HEK293T (cell line): Measurements from ENCODE around the gene SP8.
"Not testable (repeated sequence)": the region's sequence is repeated elsewhere in the genome, so short reads cannot be mapped to it uniquely, and the experiment has no call there.

ENCODE experiments used
- CTCF ChIA-PET: fragments of 350-600 bp; formaldehyde crosslinking; extraction: SDS; loops from one replicate; lab custom pipeline; 2021; ENCODE audit warnings: antibody characterized with exemption, inconsistent platforms; lab: Yijun Ruan, JAX
- POLR2A ChIA-PET: fragments of 350-600 bp; formaldehyde crosslinking; extraction: SDS; loops from one replicate; lab custom pipeline; 2020; ENCODE audit warnings: antibody characterized with exemption, inconsistent platforms; lab: Yijun Ruan, JAX
- DNase-seq: peaks from one replicate; pipeline ENCODE4 v3.0.0; 2012; ENCODE audit warnings: mixed read lengths; ENCODE audit errors: extremely low spot score
- ARNT ChIP-seq: fragments of 450-650 bp; IDR thresholded peaks from 2 replicates; pipeline ENCODE4 v1.6.1; 2017; ENCODE audit warnings: mild to moderate bottlenecking
- BHLHE40 ChIP-seq: fragments of 450-650 bp; IDR thresholded peaks from 2 replicates; pipeline ENCODE4 v1.6.1; 2016; ENCODE audit warnings: mild to moderate bottlenecking, moderate library complexity, borderline replicate concordance
- CTBP1 ChIP-seq: fragments of 450-650 bp; IDR thresholded peaks from 2 replicates; pipeline ENCODE4 v1.6.1; 2016; ENCODE audit warnings: borderline replicate concordance
- ELF4 ChIP-seq: fragments of 450-650 bp; IDR thresholded peaks from 2 replicates; pipeline ENCODE4 v1.6.1; 2017; ENCODE audit warnings: antibody characterized with exemption
- FOXA1 ChIP-seq: fragments of 450-650 bp; IDR thresholded peaks from 2 replicates; pipeline ENCODE4 v1.6.1; 2016; ENCODE audit warnings: mild to moderate bottlenecking
- FOXK2 ChIP-seq: fragments of 450-650 bp; IDR thresholded peaks from 2 replicates; pipeline ENCODE4 v1.6.1; 2016; ENCODE audit warnings: mild to moderate bottlenecking
- FOXM1 ChIP-seq: fragments of 450-650 bp; IDR thresholded peaks from 2 replicates; pipeline ENCODE4 v1.6.1; 2017; ENCODE audit warnings: mild to moderate bottlenecking, borderline replicate concordance
- HDGF ChIP-seq: fragments of 450-650 bp; IDR thresholded peaks from 2 replicates; pipeline ENCODE4 v1.6.1; 2017; ENCODE audit warnings: antibody characterized with exemption, borderline replicate concordance
- L3MBTL2 ChIP-seq: fragments of 450-650 bp; conservative IDR thresholded peaks from 2 replicates; pipeline ENCODE4 v1.6.1; 2016; ENCODE audit warnings: mild to moderate bottlenecking
- LEF1 ChIP-seq: fragments of 450-650 bp; IDR thresholded peaks from 2 replicates; pipeline ENCODE4 v1.6.1; 2017; ENCODE audit warnings: mild to moderate bottlenecking, borderline replicate concordance
- NFRKB ChIP-seq: fragments of 450-650 bp; IDR thresholded peaks from 2 replicates; pipeline ENCODE4 v1.6.1; 2016; ENCODE audit warnings: mild to moderate bottlenecking, moderate library complexity
- PKNOX1 ChIP-seq: fragments of 450-650 bp; IDR thresholded peaks from 2 replicates; pipeline ENCODE4 v1.6.1; 2016
- SP1 ChIP-seq: fragments of 450-650 bp; IDR thresholded peaks from 2 replicates; pipeline ENCODE4 v1.6.1; 2017
- SUZ12 ChIP-seq: fragments of 450-650 bp; IDR thresholded peaks from 2 replicates; pipeline ENCODE4 v1.6.1; 2016; ENCODE audit warnings: mild to moderate bottlenecking
- TARDBP ChIP-seq: fragments of 450-650 bp; IDR thresholded peaks from 2 replicates; pipeline ENCODE4 v1.6.1; 2016
- ZNF384 ChIP-seq: fragments of 450-650 bp; IDR thresholded peaks from 2 replicates; pipeline ENCODE4 v1.6.1; 2016

SP8 gene

DNA sequence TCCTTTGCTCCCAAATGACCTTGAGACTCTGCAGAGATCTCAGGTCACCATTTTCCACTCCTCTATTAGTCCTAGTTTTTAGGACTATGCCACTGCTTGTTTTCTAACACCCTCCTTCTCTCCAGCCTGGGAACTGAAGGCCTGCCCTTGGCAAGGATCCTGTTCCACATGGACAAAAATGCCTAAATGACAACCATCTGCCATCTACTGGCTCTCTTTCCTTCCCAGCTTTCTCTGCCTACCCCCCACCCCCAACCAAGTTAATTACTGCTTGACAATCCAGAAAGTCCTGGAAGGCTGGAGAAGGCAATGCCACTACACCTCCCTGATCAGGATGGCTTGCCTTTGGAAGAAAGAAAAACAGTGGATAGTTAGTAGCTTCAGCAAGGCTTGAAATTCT is 44.8 kb upstream of the SP8 start:
- CTCF ChIA-PET = no interaction called here
- DNase-seq = no peak
- POLR2A ChIA-PET = no interaction called here
- TF ChIP-seq SP1 (no peak), SUZ12 (no peak), ZNF384 (no peak), TARDBP (no peak), LEF1 (no peak), BHLHE40 (no peak), ARNT (no peak), L3MBTL2 (no peak), HDGF (no peak), FOXA1 (no peak), PKNOX1 (no peak), ELF4 (no peak), NFRKB (no peak), FOXM1 (no peak), FOXK2 (no peak), CTBP1 (no peak)

- TF ChIP-seq FOXK2 = no peak
- TF ChIP-seq SUZ12 = no peak
- TF ChIP-seq FOXM1 = no peak
- TF ChIP-seq ELF4 = no peak
- no peak for TF ChIP-seq PKNOX1
- no peak for TF ChIP-seq HDGF
- no peak for TF ChIP-seq TARDBP
- TF ChIP-seq ZNF384 = no peak
- TF ChIP-seq LEF1 = no peak
- TF ChIP-seq SP1 = no peak
- ChIA-PET CTCF (interaction anchor here (0.6 to 0.7 kb wide), 2 partner anchors 28 to 214 kb away, joined by 3 to 4 read pairs; no protein-coding TSS in a partner anchor), POLR2A (no interaction called here)
- DNase-seq = no peak
Measured at GRCh38 chr7:20828947-20829346, 42.3 kb upstream of the SP8 start.

- no peak for DNase-seq
- TF ChIP-seq BHLHE40 (no peak), FOXA1 (no peak), ZNF384 (no peak), LEF1 (no peak), FOXK2 (no peak), L3MBTL2 (no peak), FOXM1 (no peak), TARDBP (no peak), NFRKB (no peak), CTBP1 (no peak)
- CTCF ChIA-PET = interaction anchor here (0.8 kb wide), 1 partner anchor 16 kb away, joined by 7 read pairs; no protein-coding TSS in a partner anchor
- POLR2A ChIA-PET = no interaction called here
Measured at GRCh38 chr7:20827172-20827571, 40.5 kb upstream of the SP8 start.

GRCh38 chr7:20826243-20826642 is 39.6 kb upstream of the SP8 start:
- ChIA-PET CTCF (interaction anchor here (0.8 kb wide), 1 partner anchor 17 kb away, joined by 7 read pairs; no protein-coding TSS in a partner anchor), POLR2A (interaction anchor here (1.6 kb wide), 1 partner anchor 28 kb away, joined by 3 read pairs; no protein-coding TSS in a partner anchor)
- no peak for DNase-seq
- no peak for TF ChIP-seq BHLHE40
- no peak for TF ChIP-seq ELF4
- TF ChIP-seq PKNOX1 = no peak
- TF ChIP-seq L3MBTL2 = no peak

DNA sequence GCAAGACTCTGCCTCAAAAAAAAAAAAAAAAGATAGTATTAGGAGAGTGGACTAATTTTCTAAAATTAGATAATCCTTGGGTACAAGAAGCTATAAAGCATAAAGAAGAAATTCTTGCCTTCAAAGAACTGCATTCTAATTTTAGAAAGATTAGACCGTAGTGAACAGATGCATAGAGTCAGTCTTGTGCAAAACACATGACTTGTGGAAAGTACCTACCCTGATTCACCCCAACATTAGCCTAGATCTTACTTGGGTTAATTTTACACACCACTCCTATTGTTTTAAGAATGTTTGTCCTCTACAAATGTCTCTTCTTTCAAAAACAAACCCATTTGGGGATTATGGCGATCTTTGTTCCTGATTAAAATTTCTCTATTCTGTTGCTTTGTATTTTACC is 38.9 kb upstream of the SP8 start:
- TF ChIP-seq NFRKB = no peak
- no peak for TF ChIP-seq SP1
- TF ChIP-seq LEF1 = no peak
- DNase-seq = no peak
- CTCF ChIA-PET = no interaction called here
- POLR2A ChIA-PET = interaction anchor here (1.6 kb wide), 1 partner anchor 28 kb away, joined by 3 read pairs; no protein-coding TSS in a partner anchor

DNA sequence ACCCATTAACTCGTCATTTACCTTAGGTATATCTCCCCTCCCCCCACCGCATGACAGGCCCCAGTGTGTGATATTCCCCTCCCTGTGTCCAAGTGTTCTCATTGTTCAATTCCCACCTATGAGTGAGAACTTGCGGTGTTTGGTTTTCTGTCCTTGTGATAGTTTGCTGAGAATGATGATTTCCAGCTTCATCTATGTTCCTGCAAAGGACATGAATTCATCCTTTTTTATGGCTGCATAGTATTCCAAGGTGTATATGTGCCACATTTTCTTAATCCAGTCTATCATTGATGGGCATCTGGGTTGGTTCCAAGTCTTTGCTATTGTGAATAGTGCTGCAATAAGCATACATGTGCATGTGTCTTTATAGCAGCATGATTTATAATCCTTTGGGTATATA is 34.7 kb upstream of the SP8 start:
- POLR2A ChIA-PET, DNase-seq, CTCF ChIA-PET: not testable (repeated sequence)

DNA sequence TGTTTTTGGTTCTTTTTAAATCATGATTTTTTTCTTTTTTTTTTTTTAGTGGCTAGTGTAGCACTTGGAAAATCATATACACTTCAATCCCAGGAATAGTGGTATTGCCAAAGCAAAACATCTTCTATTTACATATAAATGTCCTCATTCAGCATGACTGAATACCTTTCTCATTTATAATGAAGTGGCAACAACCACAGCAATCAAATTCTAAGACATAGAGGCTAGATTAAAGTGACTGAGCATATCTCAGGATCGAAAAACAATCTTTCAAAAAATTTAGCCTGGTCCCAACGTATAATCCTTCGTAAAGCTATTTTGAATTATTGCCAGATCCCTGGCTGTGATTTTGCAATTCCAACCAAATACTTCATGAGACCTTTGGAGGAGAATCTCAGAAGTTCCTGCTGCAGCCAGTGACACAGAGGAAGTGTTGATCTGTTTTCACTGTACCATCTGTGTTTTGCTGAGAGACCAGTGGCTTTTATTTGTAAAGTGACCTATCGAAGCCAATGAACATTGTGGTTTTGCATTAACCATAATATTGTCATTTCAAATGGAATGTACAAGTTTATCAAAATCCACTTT is 29.8 kb upstream of the SP8 start:
- POLR2A ChIA-PET = no interaction called here
- CTCF ChIA-PET = no interaction called here
- no peak for DNase-seq
- TF ChIP-seq CTBP1 (no peak), ELF4 (no peak), FOXK2 (no peak), FOXA1 (no peak), NFRKB (no peak), ZNF384 (no peak), HDGF (no peak), FOXM1 (no peak), SUZ12 (no peak), LEF1 (no peak), SP1 (no peak), ARNT (no peak), PKNOX1 (no peak), BHLHE40 (no peak), TARDBP (no peak), L3MBTL2 (no peak)
